Activated CD4-positive, alpha-beta T cell treated with anti-CD3 and anti-CD28 coated beads, Interleukin-10, Interleukin-2, amounts not matched to agents 100 ng/mL and 50 ng/mL, durations not matched to agents 16 hours and 8 hours (primary cell): ENCODE results near the gene CLOCK.

Source experiments
- DNase-seq: peaks from one replicate; pipeline ENCODE4 v3.0.0-alpha.2; 2020

The CLOCK gene

GRCh38 chr4:55378617-55379467, 167.9 kb downstream of the CLOCK start:
- no peak for DNase-seq
